C4-2B (cell line): Measurements from ENCODE around the gene AQP6.

Experiments used
- ZFX ChIP-seq: fragments of 450-650 bp; IDR thresholded peaks from 2 replicates; pipeline ENCODE4 v1.6.1; 2017
- TF ChIP-seq, protein P1 (sequence below): fragments of 450-650 bp; conservative IDR thresholded peaks from 2 replicates; pipeline ENCODE4 v1.5.1; 2017; ENCODE audit warnings: mild to moderate bottlenecking

DNA sequence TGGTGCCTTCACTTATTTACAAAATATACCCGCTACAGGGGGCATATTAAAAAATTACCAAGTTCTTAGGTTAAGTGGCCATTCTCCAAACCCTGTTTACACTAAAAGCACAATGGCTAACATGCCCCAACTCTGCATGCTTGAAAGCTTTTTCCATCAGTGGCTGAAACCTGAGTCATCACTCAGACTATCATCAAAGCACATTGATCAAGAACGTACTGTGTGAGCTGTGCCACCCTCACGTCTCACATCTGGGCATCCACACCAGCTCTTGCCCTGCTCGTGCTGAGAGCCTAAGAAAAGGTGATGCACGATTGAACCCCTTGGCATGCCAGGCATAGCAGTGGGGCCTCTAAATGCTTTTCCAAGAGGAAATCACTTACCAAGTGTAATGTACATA, 13.2 kb downstream of the AQP6 start:
- TF ChIP-seq, protein P1, sequence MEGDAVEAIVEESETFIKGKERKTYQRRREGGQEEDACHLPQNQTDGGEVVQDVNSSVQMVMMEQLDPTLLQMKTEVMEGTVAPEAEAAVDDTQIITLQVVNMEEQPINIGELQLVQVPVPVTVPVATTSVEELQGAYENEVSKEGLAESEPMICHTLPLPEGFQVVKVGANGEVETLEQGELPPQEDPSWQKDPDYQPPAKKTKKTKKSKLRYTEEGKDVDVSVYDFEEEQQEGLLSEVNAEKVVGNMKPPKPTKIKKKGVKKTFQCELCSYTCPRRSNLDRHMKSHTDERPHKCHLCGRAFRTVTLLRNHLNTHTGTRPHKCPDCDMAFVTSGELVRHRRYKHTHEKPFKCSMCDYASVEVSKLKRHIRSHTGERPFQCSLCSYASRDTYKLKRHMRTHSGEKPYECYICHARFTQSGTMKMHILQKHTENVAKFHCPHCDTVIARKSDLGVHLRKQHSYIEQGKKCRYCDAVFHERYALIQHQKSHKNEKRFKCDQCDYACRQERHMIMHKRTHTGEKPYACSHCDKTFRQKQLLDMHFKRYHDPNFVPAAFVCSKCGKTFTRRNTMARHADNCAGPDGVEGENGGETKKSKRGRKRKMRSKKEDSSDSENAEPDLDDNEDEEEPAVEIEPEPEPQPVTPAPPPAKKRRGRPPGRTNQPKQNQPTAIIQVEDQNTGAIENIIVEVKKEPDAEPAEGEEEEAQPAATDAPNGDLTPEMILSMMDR: no peak
- TF ChIP-seq ZFX: no peak
